T-helper 1 cell treated with Interleukin-12 subunit alpha and Interleukin-12 subunit beta and Interleukin-4 antibody, amounts not matched to agents 30 ng/mL and 1 ng/mL, for 36 hours (primary cell): ENCODE data around the gene FUT6. TPM values are rescaled to one million over a fixed set of nuclear protein-coding genes. Genes with fewer than 3 reads are reported as not detected.
"Not testable (repeated sequence)": the region's sequence is repeated elsewhere in the genome, so short reads cannot be mapped to it uniquely, and the experiment has no call there.

Experiments used
- intact Hi-C: fragments of 100-400 bp; cut with micrococcal nuclease; formaldehyde crosslinking; loops from one replicate; pipeline ENCODE4 v1.15.1; 2024
- total RNA-seq: library from RNA; stranded (reverse); gene quantifications from 2 replicates; pipeline ENCODE4 v1.2.3, GENCODE V29; 2022

The FUT6 gene
- total RNA-seq, 1 donor from 2014 or later: not detected

GRCh38 chr19:5863030-5863665 lies 23.6 kb upstream of the FUT6 start:
- intact Hi-C loops: no loop called here

- intact Hi-C loops: no loop called here
Measured at GRCh38 chr19:5857203-5858081, 17.9 kb upstream of the FUT6 start.

- intact Hi-C loops: not testable (repeated sequence)
Measured at GRCh38 chr19:5855151-5855550, 15.6 kb upstream of the FUT6 start.

GRCh38 chr19:5854121-5854520 lies 14.6 kb upstream of the FUT6 start:
- intact Hi-C loops: not testable (repeated sequence)

GRCh38 chr19:5851302-5851701 lies 11.8 kb upstream of the FUT6 start, which contains the start of gene FUT3:
TSS of gene FUT3 (minus strand) at chr19:5851449.
- intact Hi-C loops: no loop called here

GRCh38 chr19:5850743-5851293 lies 11.3 kb upstream of the FUT6 start:
- intact Hi-C loops: no loop called here

- intact Hi-C loops: no loop called here
Measured at GRCh38 chr19:5850189-5850588, 10.7 kb upstream of the FUT6 start.

- intact Hi-C loops: not testable (repeated sequence)
Measured at GRCh38 chr19:5848621-5849020, 9.1 kb upstream of the FUT6 start.

GRCh38 chr19:5847846-5848245 lies 8.3 kb upstream of the FUT6 start:
- intact Hi-C loops: not testable (repeated sequence)

GRCh38 chr19:5844456-5845433 lies 5.2 kb upstream of the FUT6 start:
- intact Hi-C loops: no loop called here

- intact Hi-C loops: no loop called here
Measured at GRCh38 chr19:5843295-5843927, 3.9 kb upstream of the FUT6 start.

GRCh38 chr19:5841735-5842111 lies 2.2 kb upstream of the FUT6 start:
- intact Hi-C loops: not testable (repeated sequence)

- intact Hi-C loops: no loop called here
Measured at GRCh38 chr19:5838353-5839064, 993 bp downstream of the FUT6 start.

- intact Hi-C loops: no loop called here
Measured at GRCh38 chr19:5837761-5838352, 1.6 kb downstream of the FUT6 start.

- intact Hi-C loops: no loop called here
Measured at GRCh38 chr19:5832527-5833216, 6.8 kb downstream of the FUT6 start.

GRCh38 chr19:5832061-5832460 lies 7.4 kb downstream of the FUT6 start:
- intact Hi-C loops: no loop called here

- intact Hi-C loops: no loop called here
Measured at GRCh38 chr19:5831159-5831558, 8.3 kb downstream of the FUT6 start.

GRCh38 chr19:5829567-5830310 lies 9.8 kb downstream of the FUT6 start:
- intact Hi-C loops: loop anchor here (2.0 kb wide), 1 partner anchor 531 kb away; the partner anchor contains the start of gene CLPP
